GM21717 (cell line): Measurements from ENCODE around the gene PHF21B.
"Not testable (repeated sequence)": the region's sequence is repeated elsewhere in the genome, so short reads cannot be mapped to it uniquely, and the experiment has no call there.

Source experiments
- ATAC-seq: cut with Tn5 transposase; IDR thresholded peaks from one replicate; pipeline ENCODE4 v1.9.1; 2021; ENCODE audit warnings: mild to moderate bottlenecking, moderate library complexity; ENCODE audit not compliant: unreplicated experiment

PHF21B gene

DNA sequence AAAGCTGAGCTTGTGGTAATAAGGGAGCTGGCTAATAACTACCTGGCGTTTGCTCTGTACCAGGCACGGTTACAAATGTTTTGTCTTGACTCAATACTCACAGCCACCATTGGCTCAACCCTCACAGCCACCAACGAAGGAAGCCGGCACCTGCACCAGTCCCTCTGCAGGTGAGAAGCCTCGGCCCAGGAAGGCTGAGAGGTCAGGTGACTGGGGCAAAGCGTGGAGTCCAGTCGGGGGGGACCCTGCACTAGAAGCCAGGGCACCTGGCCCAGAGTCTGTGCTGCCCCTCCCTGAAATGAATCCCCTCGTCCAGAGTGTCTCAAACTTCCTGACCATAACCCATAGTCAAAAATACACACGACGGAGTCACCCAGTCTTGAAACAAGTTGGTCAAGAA, 90.1 kb downstream of the PHF21B start:
- no peak for ATAC-seq

DNA sequence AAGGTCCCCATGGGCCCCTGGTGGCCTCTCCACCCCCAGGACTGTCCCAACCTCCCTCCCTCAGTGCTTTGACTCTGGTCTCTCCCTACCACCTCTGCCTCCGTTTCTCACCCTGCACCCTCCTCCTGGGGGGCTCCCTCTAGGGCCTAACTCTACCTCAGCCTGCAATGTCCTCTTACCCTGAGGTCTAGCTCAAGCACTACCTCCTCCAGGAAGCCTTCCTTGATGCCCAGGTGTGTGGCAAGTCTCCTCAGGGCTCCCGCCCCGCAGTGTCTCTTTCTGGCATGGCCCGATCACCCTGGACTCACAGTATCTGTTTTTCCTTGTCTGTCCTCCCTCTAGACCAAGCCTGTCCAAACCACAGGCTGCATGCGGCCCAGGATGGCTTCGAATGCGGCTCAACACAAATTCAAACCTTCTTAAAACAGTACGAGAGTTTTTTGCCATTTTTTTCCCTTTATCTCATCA, 90.8 kb downstream of the PHF21B start:
- no peak for ATAC-seq

DNA sequence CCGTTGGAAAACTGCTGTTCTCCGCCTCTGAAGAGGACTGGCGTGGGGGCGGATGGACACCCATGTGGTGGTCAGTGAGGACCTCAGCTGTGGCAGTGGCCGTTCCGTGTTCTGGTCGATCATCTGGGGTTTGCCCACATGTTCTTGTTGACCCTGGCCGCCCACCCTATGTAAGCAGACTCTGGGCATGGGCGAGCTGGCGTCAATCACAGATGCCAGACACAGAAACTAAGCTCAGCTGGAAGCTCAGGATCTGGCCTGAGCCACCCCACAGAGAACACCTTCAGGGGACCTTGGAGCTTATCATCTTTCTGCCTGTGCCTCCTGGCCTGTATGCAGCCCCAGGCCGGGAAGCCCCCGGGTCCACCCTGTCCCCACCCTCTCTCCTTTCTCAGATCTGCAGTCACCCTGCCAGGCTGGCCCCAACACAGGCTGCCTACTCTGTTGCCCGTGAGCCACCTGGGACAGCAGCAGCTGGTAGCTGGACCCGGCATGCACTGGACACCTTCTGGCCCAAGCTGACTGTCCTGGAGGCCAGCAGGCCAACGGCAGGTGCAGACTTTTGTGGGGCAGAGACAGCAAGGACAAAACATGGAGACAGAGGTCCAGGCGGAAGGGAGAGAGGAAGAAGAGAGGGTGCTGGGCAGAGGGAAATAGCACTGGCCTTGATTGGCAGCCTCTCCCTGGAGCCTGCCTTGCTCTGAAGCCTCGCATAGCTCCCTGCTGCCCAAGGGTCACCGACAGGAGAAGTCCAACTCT, 91.5 kb downstream of the PHF21B start:
- ATAC-seq = no peak

DNA sequence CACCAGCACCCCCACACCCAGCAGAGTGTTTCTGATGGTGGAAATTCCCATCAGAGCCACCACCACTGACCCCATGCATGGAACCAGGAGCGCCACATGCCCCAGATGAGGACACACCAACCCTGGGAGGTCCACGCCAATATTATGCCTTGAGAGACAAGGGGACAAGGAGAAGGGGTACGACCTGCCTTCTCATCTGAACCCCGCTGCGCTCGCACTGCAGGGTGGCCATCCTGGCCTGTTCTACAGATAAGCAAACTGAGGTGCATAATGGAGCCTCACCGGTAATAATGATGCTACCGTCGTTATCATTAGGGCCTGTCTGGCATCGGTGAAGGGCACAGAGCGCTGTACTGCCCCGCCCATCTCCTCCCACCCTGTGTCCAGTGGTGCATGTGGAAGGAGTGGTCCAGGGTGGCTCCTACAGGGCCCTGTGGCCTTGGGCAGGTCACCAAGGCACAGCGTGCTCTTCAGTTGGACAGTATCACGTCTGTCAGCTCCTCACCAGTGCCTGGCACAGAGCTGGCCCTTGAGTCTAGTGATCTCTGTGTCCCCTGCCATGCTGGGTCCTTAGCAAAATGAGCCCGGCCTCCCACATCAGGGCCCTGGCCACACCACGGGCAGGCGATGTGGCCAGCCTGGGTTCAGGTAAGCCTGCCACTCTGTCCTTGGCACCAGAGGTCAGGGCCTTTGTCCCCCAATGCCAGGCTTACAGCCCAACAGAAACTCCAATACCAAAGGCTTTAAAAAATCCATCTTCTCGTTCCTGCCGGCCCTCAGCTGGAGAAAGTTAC, 92.2 kb downstream of the PHF21B start:
- ATAC-seq = no peak

DNA sequence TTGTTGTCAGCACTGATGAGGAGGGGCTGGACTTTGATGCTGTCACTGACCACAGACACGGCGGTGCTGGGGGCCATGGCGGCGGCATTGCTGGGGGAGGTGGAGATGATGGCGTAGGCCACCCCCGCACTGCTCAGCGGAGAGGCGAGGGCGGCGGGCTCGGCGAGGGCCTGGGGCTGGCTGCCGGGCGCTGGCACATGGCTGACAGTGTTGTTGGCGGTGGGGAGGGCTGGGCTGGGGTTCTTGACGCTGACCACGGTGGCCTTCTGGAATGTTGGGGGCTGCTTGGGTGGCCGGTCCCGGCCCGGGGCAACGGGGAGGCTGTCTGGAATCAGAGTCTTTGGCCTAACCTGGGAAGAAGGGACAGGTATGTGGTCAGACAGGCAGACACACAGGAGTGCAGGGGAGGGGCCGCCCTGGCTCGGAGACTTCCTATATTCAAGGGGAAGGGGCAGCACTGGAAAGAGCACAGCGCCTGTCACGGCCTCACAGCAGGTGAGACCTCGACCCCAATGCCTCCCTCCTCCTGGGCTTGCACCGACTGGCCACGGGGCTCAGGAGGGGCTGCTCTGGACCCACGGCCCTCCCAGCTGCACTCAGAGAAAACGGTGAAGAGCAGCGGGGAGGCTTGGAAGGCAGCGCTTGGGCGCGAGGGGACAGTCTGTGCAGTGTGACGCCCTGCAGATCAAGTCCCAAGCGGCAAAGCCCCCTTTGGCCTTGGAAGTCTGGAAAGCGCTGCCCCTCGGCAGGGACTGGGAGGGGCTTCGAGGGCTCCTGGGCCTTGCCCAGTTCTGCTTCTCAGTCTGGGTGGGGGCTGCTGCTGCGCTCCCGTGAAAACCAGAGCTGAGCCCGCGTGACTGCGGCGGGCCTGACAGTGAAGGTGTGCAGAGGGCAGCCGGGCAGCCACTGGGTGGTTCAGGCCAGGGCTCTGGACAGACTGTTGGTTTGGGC, 93.2 kb downstream of the PHF21B start:
- no peak for ATAC-seq

DNA sequence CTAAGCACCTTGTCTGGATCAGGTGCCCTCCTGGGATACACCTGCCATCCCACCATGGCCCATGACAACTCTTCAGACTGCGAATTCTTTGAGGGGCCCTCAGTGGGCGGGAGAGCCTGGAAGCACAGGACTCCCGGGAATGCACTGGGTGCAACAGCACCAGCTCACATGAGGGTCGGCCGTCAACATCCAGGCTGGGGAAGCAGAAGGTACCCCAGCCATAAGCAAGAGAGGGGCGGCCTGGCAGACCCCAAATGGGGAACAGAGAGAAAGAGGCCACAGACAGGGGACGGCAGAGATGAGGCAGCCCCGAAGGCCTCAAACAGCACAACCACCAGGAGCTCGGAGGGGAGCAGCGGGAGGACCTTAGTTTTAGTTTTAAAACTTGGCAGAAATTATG, 94.4 kb downstream of the PHF21B start:
- ATAC-seq = no peak

DNA sequence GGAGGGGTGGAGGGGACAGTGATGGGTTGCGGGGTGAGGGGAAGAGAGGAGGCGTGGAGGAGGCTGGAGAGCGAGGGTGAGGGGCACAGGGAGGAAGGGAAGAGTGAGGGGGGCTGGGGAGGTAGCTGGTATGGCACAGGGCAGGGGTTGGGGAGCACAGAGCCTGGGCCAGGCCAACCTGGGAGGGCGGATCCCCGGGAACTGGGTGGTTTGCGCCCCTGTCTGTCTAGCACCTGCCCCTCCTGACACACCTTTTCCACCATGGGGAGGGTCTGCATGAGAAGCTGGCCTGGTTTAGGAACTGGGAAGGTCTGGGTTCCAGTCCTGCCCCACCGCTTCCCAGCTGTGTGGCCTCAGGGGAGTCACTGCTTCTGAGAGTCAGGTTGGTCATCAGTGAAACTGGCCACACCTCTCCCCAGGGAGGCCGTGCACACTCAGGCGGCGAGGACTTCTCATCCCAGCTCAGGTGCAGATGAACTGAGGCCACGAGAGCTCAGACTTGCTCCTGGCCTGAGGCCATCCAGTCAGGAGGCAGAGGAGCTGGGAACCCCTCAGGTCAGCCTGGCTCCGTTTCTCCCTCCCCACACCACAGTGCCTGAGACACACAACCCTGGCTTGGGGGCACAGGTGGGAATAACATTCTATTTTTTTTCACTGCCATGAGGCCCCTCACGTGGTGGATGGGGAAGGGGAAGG, 95.6 kb downstream of the PHF21B start:
- ATAC-seq = no peak

DNA sequence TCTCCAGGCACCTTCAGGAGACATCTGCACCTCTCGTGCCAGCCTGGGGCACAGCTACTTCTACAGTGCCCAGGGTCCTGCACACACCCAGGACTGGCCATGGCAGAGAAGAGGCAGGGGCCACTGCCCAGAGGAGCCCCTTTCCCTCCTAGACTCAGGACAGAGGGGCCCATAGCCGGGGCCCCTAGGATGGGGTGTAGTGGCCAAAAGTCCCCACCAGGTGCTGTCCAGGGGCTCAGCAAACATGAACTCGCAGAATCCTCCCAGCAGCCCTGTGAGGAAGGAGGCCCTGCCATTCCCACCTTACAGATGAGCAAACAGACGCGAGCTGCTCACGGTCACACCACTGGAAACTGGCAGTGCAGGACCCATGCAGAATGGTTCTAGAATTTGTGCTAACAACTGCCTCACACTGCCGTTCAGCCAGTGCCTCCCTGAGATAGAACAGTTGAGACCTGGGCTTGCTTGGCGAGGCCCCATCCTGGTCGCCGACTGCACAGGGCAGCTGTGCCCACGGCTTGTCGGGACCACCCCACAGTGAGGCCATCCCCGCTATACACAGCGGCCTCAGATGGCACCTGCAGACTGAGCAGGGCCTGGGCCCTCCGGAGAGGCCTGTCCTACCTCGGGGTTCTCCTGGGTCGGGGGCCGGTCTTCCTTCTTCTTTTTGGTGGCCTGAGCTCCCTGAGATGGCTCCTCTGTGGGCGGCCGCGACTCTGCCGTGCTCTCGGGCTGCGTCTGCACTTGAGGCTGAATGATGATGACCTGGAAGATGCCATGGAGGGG, 96.4 kb downstream of the PHF21B start:
- ATAC-seq = no peak

DNA sequence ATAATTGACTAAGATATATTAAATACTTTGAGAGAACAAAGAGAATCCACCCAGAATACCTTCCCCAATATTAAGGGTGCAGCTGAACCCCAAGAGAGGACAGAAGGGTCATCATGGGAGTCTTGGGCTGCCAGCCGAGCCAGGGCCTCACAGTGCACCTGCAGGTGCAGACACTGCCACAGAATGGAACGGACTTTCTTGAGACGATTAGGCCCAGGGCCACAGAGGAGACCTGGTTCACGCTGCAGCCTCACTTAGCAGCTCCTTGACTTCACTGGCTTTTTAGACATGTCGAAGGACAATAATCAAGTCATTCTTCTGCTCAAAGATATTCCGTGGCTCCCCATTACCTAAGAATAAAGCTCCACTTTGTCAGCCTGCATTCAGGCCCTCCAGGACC, 100.6 kb downstream of the PHF21B start:
- no peak for ATAC-seq

DNA sequence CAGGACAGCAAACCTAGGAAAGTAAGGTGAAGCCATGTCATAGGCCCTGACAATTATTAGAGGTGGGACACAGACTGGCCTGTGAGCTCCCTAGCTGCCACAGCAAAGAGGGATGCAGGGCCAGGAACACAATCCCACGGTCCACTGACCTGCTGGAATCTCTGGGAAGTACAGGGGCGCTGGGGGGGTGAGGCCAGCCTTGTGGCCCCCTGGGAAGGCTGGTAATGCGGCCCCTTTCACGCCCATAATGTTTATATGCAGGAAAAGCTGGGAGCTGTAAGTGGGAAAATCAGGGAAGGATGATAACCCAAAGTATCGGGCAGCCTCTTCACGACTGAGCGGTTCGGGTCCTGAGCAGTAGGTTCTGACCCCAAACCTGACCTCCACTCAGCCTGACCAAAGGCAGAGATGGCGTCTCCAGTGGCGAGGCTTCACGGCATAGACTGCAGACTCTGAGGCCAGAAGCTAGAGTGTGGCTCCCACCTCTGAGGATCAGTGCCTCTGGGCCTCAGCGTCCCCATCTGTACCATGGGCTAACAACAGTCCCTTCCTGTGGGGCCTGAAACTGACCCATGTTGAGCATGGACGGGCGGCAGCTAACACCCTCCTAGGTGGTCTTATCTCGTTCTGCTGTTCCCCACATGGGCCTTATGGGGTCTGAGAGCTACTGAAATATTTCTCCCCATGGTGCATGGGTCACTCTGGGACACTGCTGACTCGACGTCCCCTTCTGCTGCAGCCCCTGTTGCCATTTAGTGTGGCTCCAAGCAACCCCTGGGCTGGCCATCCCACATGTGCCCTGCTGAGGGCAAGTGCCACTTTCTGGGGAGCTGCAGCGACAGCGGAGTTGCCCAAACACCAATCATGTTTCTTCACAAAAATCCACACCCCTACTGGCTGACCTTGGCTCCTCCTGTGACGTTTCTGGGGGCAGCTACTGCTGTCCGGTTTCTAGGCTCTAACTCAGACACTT, 101.8 kb downstream of the PHF21B start:
- ATAC-seq = no peak

DNA sequence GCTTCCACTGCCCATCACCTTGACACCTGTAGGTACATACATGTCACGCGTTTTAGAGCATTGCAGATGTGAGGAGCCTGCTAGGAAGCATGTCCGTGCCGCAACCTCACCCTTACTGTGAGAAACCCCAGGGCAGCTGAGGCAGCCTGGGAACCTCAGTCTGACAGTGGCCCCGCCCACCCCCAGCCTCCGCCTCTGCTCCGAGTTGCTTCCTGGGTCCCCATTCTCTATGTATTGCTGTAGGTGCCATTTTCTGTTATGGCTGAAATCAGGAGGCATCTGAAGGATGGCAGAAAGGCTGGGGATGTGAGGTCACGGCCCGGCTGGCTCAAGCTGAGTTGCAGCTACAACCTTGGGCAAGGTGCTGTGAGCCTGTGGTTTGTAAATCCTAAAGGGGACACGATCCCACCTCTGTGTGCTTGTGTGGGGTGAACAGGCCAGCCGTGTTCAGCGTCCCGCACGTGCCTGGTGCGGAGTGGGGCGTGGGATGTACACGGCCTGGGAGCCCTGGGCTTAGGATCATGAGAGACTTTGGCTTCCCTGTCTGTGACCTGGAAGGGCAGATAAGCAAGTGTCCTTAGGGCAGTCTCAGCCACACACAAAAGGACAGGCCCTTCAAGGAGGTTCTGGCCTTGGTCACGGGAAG, 102.7 kb downstream of the PHF21B start:
- no peak for ATAC-seq

DNA sequence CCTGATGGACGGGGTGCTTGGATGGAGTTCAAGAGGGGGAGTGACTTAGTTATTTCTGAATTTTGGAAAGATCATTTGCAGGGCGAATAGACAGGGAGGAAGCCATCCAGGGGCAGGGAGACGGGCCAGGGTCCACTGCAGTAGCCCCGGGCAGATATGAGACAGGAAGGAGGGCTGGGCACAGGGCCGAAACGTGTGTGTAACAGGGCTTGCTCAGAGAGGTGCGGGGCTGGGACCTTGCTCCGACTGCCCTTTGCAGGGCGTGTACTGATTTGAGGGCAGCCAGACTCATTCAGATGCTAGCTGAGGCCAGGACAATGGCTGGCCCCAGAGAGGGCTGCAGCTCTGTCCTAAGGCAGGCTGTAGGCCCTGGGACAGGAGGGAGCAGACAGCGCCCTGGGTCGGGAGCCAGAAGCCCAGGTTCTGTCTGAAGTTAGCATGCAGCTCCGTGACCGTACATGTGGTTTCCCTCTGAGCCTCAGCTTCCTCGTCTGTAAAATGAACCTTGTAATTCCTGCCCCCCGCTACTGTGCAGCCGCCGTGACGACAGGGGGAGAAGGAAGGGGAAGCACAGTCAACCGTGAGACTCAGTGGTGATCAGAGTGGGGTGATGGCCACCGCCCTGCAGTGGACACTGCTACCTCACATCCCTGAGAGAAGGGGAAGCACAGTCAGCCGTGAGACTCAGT, 103.4 kb downstream of the PHF21B start:
- ATAC-seq = no peak

DNA sequence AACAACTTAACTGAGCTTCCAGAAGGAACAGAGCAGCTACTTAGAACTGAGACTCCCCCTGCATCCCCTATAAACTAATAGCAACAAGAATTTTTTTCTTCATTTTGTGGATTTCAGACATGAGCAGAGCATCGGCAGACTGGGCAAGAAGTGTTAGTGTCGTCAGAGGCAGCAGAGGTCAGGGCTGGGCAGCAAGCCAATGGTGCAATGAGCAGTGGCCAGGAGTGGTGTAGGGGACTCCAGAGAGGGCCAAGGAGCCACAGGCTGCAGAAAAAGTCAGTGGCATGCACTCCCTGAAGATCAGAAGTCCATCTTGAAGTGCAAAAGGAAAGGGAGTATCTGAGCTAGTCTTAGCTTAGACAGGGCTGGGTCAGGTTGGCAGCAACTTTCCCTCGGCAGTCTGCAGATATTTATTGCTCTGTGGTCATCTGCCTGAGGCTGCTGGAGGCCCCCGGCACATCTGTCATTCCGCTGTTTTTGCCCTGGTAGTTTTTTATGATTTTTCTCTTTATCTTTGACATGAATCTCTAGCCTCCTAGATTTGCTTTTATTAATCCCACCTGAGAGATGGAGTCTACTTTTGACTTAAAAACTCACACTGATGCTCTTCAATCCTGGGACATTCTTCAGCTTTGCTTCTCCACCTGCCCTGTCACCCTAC, 105.2 kb downstream of the PHF21B start:
- ATAC-seq = not testable (repeated sequence)

DNA sequence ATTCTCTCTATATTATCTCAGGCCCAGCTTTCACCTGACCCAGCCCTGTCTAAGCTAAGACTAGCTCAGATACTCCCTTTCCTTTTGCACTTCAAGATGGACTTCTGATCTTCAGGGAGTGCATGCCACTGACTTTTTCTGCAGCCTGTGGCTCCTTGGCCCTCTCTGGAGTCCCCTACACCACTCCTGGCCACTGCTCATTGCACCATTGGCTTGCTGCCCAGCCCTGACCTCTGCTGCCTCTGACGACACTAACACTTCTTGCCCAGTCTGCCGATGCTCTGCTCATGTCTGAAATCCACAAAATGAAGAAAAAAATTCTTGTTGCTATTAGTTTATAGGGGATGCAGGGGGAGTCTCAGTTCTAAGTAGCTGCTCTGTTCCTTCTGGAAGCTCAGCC, 106.6 kb downstream of the PHF21B start:
- not testable (repeated sequence) for ATAC-seq

DNA sequence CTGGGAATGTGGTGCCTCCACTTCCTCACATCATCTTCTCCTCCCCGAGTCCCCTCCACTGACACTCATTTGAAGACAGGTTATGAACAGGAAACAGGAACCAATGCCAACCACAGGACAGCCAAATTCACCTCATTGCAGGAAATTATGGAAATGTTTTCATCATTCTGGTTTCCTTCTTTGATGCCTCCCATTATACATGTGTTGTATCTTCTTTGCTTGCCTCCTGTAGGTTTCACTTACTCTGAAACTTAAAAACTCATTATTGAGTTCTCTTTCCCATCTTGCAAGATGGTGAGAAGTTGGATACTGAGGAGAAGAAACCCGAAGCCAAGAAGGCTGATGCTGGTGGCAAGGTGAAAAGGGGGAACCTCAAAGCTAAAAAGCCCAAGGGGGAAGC, 108.5 kb downstream of the PHF21B start:
- no peak for ATAC-seq

DNA sequence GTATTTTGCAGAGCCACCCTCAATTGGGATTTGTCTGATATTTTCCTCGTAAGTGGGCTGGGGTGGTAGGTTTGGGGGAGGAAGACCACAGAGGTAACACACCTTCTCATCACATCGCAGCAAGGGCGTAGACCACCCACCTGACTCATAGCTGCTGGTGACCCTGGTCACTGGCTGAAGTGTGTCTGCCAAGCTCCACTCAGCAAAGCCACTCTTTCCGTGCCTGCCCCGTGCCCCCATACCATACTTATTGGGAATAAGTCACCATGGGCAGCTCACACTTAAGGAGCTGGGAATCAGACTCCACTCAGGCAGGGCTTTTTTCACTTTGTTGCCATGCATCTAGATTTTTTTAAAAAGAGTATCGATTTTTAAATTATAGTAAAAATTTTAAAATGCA, 111.6 kb downstream of the PHF21B start:
- no peak for ATAC-seq
